HepG2 (cell line): Measurements from ENCODE around the gene CCDC86. TPM values are rescaled to one million over a fixed set of nuclear protein-coding genes. Genes with fewer than 3 reads are reported as not detected.
A peak's percentile ranks its signal among the peaks of the same experiment; 100 is the strongest.

Source experiments
- AGO2 ChIP-seq: fragments of 200-400 bp; formaldehyde crosslinking; optimal IDR thresholded peaks from 2 replicates; pipeline ENCODE3; 2017; ENCODE audit warnings: mild to moderate bottlenecking, low read depth, low read length, moderate library complexity
- ATF7-NPFF ChIP-seq: sonication (generic); formaldehyde crosslinking; IDR thresholded peaks from 2 replicates; pipeline ENCODE4 v1.8.1; 2023; ENCODE audit warnings: mild to moderate bottlenecking, low read depth, missing genetic modification reagents, moderate library complexity
- DMAP1 ChIP-seq: IDR thresholded peaks from 2 replicates; pipeline ENCODE4 v1.6.1; 2016
- KLF16 ChIP-seq, 2 experiments: sonication (generic) in 1 of 2; formaldehyde crosslinking in 1 of 2; IDR thresholded peaks; 2 replicates each; pipeline versions ENCODE4 v1.6.1 to v1.8.0; 2016 to 2023; ENCODE audit warnings: missing genetic modification reagents in 2 of 2, missing compliant biosample characterization in 1 of 2
- LRRFIP1 ChIP-seq: sonication (generic); formaldehyde crosslinking; conservative IDR thresholded peaks from 2 replicates; pipeline ENCODE4 v1.4.0; 2020; ENCODE audit warnings: missing genetic modification reagents
- MED8 ChIP-seq: sonication (generic); formaldehyde crosslinking; IDR thresholded peaks from 2 replicates; pipeline ENCODE4 v1.8.1; 2023; ENCODE audit warnings: mild to moderate bottlenecking, missing genetic modification reagents; ENCODE audit not compliant: insufficient replicate concordance
- NPAS2 ChIP-seq: sonication (generic); formaldehyde crosslinking; IDR thresholded peaks from 2 replicates; pipeline ENCODE4 v1.8.0; 2022; ENCODE audit warnings: mild to moderate bottlenecking, missing genetic modification reagents, borderline replicate concordance
- NR2C2 ChIP-seq: sonication (generic); formaldehyde crosslinking; IDR thresholded peaks from 2 replicates; pipeline ENCODE4 v1.4.0; 2020; ENCODE audit warnings: missing genetic modification reagents, mild to moderate bottlenecking, moderate library complexity, borderline replicate concordance
- PLRG1 ChIP-seq: fragments of 450-650 bp; conservative IDR thresholded peaks from 2 replicates; pipeline ENCODE4 v1.6.1; 2016
- SMC3 ChIP-seq: IDR thresholded peaks from 2 replicates; pipeline ENCODE4 v1.6.1; 2011; ENCODE audit warnings: low read length, improper control_type of control experiment
- SUZ12 ChIP-seq: fragments of 150-350 bp; IDR thresholded peaks from 2 replicates; pipeline ENCODE4 v1.6.1; 2014; ENCODE audit warnings: low read depth, low read length
- TOE1 ChIP-seq: sonication (generic); formaldehyde crosslinking; IDR thresholded peaks from 2 replicates; pipeline ENCODE4 v1.4.0; 2020; ENCODE audit warnings: mild to moderate bottlenecking, missing genetic modification reagents
- ZBTB26 ChIP-seq: IDR thresholded peaks from 2 replicates; pipeline ENCODE4 v1.6.1; 2016; ENCODE audit warnings: missing compliant biosample characterization, missing genetic modification reagents, borderline replicate concordance
- ZBTB44 ChIP-seq: sonication (generic); formaldehyde crosslinking; IDR thresholded peaks from 2 replicates; pipeline ENCODE4 v1.4.0; 2020; ENCODE audit warnings: missing genetic modification reagents
- ZNF17 ChIP-seq: sonication (generic); formaldehyde crosslinking; IDR thresholded peaks from 2 replicates; pipeline ENCODE4 v1.5.0; 2020; ENCODE audit warnings: mild to moderate bottlenecking, missing genetic modification reagents
- ZNF20 ChIP-seq: sonication (generic); formaldehyde crosslinking; IDR thresholded peaks from 2 replicates; pipeline ENCODE4 v1.4.0; 2020; ENCODE audit warnings: mild to moderate bottlenecking, moderate library complexity, missing genetic modification reagents
- ZNF260 ChIP-seq: sonication (generic); formaldehyde crosslinking; IDR thresholded peaks from 2 replicates; pipeline ENCODE4 v1.4.0; 2020; ENCODE audit warnings: missing genetic modification reagents, low read depth, mild to moderate bottlenecking, borderline replicate concordance
- ZNF275 ChIP-seq: sonication (generic); formaldehyde crosslinking; IDR thresholded peaks from 2 replicates; pipeline ENCODE4 v1.8.0; 2022; ENCODE audit warnings: missing genetic modification reagents, mild to moderate bottlenecking, inconsistent platforms, borderline replicate concordance
- ZNF326 ChIP-seq: sonication (generic); formaldehyde crosslinking; IDR thresholded peaks from 2 replicates; pipeline ENCODE4 v1.4.0; 2020; ENCODE audit warnings: missing genetic modification reagents, borderline replicate concordance
- ZNF589 ChIP-seq: sonication (generic); formaldehyde crosslinking; conservative IDR thresholded peaks from 2 replicates; pipeline ENCODE4 v1.8.0; 2022; ENCODE audit warnings: mild to moderate bottlenecking, moderate library complexity, missing genetic modification reagents
- ZNF691 ChIP-seq: sonication (generic); formaldehyde crosslinking; IDR thresholded peaks from 2 replicates; pipeline ENCODE4 v1.4.0; 2020; ENCODE audit warnings: missing genetic modification reagents, low read depth, mild to moderate bottlenecking, borderline replicate concordance
- ZSCAN30 ChIP-seq: sonication (generic); formaldehyde crosslinking; IDR thresholded peaks from 2 replicates; pipeline ENCODE4 v1.5.0; 2020; ENCODE audit warnings: mild to moderate bottlenecking, missing genetic modification reagents
- polyA plus RNA-seq, 8 experiments: library from polyadenylated mRNA; depleted of rRNA in 3 of 8; stranded (reverse) in 7 of 8; unstranded in 1 of 8; fragments of >200 nt; fragmentation: Illumina TruSeq in 4 of 8; extraction: Trizol in 4 of 8; gene quantifications; 2 replicates each; pipeline versions ENCODE4 v1.2.1 to v1.2.3, GENCODE V29; 2011 to 2016; ENCODE audit warnings: low read depth in 4 of 8, missing spikeins in 1 of 8, mixed read lengths in 1 of 8; ENCODE audit not compliant: insufficient read depth in 1 of 8
- total RNA-seq, 5 experiments: library from RNA; depleted of rRNA; stranded (reverse); fragments of >200 nt; fragmentation: Illumina TruSeq; extraction: Trizol; gene quantifications; 2 replicates each; pipeline ENCODE4 v1.2.3, GENCODE V29; 2016; ENCODE audit warnings: low read depth in 1 of 5

Gene CCDC86
- total and polyA plus RNA-seq, 2 of the 13 experiments (the other 11 are each of a cell fraction or from before 2014, with no cell fraction given) = 33.8 to 37.6 TPM

- TF ChIP-seq NR2C2 (CRISPR knock-in tag) (peak; percentile 80), AGO2 (no peak), ZNF691 (CRISPR knock-in tag) (peak; percentile 78; the same call in 1 of the 2 replicates), ZNF326 (CRISPR knock-in tag) (no peak), PLRG1 (no peak), ZNF275 (CRISPR knock-in tag) (no peak), ATF7-NPFF (CRISPR knock-in tag) (no peak; the same call in none of the 2 replicates), ZNF589 (peak; percentile 82; the same call in 1 of the 2 replicates), ZNF20 (no peak), ZNF260 (CRISPR knock-in tag) (no peak), ZBTB26 (CRISPR knock-in tag) (peak; percentile 82; the same call in 1 of the 2 replicates), TOE1 (no peak; the same call in 1 of the 2 replicates), ZBTB44 (CRISPR knock-in tag) (0 out of 2 replicates have a peak, but pooled peaks have one; percentile 18), NPAS2 (CRISPR knock-in tag) (no peak), MED8 (CRISPR knock-in tag) (no peak), ZSCAN30 (CRISPR knock-in tag) (no peak), ZNF17 (CRISPR knock-in tag) (no peak), KLF16 (CRISPR knock-in tag; IDR thresholded peaks at IDR 0.05) (peak in 1 of 2 experiments; percentile 96; a peak in 2 of 4 replicates), SUZ12 (no peak), SMC3 (no peak), LRRFIP1 (no peak), DMAP1 (CRISPR knock-in tag) (peak; percentile 99)
Measured at GRCh38 chr11:60841797-60842667, at the start of gene CCDC86 (continued).
